HepG2 (cell line): ENCODE measurements around the gene HRH3. TPM values are rescaled to one million over a fixed set of nuclear protein-coding genes. Genes with fewer than 3 reads are reported as not detected.
A peak's percentile ranks its signal among the peaks of the same experiment; 100 is the strongest.

Experiments
- ADNP ChIP-seq: sonication (generic); formaldehyde crosslinking; IDR thresholded peaks from 2 replicates; pipeline ENCODE4 v1.4.0; 2020; ENCODE audit warnings: missing genetic modification reagents
- MIER2 ChIP-seq: IDR thresholded peaks from 2 replicates; pipeline ENCODE4 v1.6.1; 2016; ENCODE audit warnings: missing biosample characterization, missing genetic modification reagents
- NR2C2 ChIP-seq: sonication (generic); formaldehyde crosslinking; IDR thresholded peaks from 2 replicates; pipeline ENCODE4 v1.4.0; 2020; ENCODE audit warnings: missing genetic modification reagents, mild to moderate bottlenecking, moderate library complexity, borderline replicate concordance
- POLR2A ChIP-seq, 2 experiments: IDR thresholded peaks; 2 replicates each; pipeline ENCODE4 v1.6.1; 2011; ENCODE audit warnings: low read depth in 2 of 2, low read length in 2 of 2, mild to moderate bottlenecking in 1 of 2, moderate library complexity in 1 of 2; ENCODE audit not compliant: insufficient read depth in 1 of 2
- RFX1 ChIP-seq: fragments of 450-650 bp; IDR thresholded peaks from 2 replicates; pipeline ENCODE4 v1.6.1; 2017
- SETDB1 ChIP-seq: sonication (generic); formaldehyde crosslinking; IDR thresholded peaks from 2 replicates; pipeline ENCODE4 v1.5.1; 2020; ENCODE audit warnings: missing genetic modification reagents, mild to moderate bottlenecking, borderline replicate concordance
- SRSF1 ChIP-seq: fragments of 200-400 bp; formaldehyde crosslinking; optimal IDR thresholded peaks from 2 replicates; pipeline ENCODE3; 2017; ENCODE audit warnings: mild to moderate bottlenecking, low read depth, low read length, moderate library complexity
- SRSF9 ChIP-seq: fragments of 200-400 bp; formaldehyde crosslinking; IDR thresholded peaks from 2 replicates; pipeline ENCODE4 v1.6.1; 2018; ENCODE audit warnings: borderline replicate concordance, mild to moderate bottlenecking, low read depth, low read length; ENCODE audit not compliant: insufficient read depth, poor library complexity, severe bottlenecking
- TOE1 ChIP-seq: sonication (generic); formaldehyde crosslinking; IDR thresholded peaks from 2 replicates; pipeline ENCODE4 v1.4.0; 2020; ENCODE audit warnings: mild to moderate bottlenecking, missing genetic modification reagents
- ZBTB3 ChIP-seq: sonication (generic); formaldehyde crosslinking; IDR thresholded peaks from 2 replicates; pipeline ENCODE4 v1.4.0; 2020; ENCODE audit warnings: low read depth, mild to moderate bottlenecking, moderate library complexity, missing genetic modification reagents, borderline replicate concordance
- ZNF256 ChIP-seq: sonication (generic); formaldehyde crosslinking; conservative IDR thresholded peaks from 2 replicates; pipeline ENCODE4 v1.4.0; 2020; ENCODE audit warnings: missing genetic modification reagents
- ZNF546 ChIP-seq: sonication (generic); formaldehyde crosslinking; conservative IDR thresholded peaks from 2 replicates; pipeline ENCODE4 v1.8.1; 2023; ENCODE audit warnings: mild to moderate bottlenecking, missing genetic modification reagents
- ZNF780A ChIP-seq: sonication (generic); formaldehyde crosslinking; IDR thresholded peaks from 2 replicates; pipeline ENCODE4 v1.8.0; 2022; ENCODE audit warnings: mild to moderate bottlenecking, missing genetic modification reagents, moderate library complexity
- ZNF782 ChIP-seq: sonication (generic); formaldehyde crosslinking; IDR thresholded peaks from 2 replicates; pipeline ENCODE4 v1.4.0; 2020; ENCODE audit warnings: missing genetic modification reagents, mild to moderate bottlenecking, borderline replicate concordance
- polyA plus RNA-seq, 8 experiments: library from polyadenylated mRNA; depleted of rRNA in 3 of 8; stranded (reverse) in 7 of 8; unstranded in 1 of 8; fragments of >200 nt; fragmentation: Illumina TruSeq in 4 of 8; extraction: Trizol in 4 of 8; gene quantifications; 2 replicates each; pipeline versions ENCODE4 v1.2.1 to v1.2.3, GENCODE V29; 2011 to 2016; ENCODE audit warnings: low read depth in 4 of 8, missing spikeins in 1 of 8, mixed read lengths in 1 of 8; ENCODE audit not compliant: insufficient read depth in 1 of 8
- total RNA-seq, 5 experiments: library from RNA; depleted of rRNA; stranded (reverse); fragments of >200 nt; fragmentation: Illumina TruSeq; extraction: Trizol; gene quantifications; 2 replicates each; pipeline ENCODE4 v1.2.3, GENCODE V29; 2016; ENCODE audit warnings: low read depth in 1 of 5
- TF ChIP-seq, protein P1 (sequence below): sonication (generic); formaldehyde crosslinking; IDR thresholded peaks from 2 replicates; pipeline ENCODE4 v1.5.0; 2020; ENCODE audit warnings: missing genetic modification reagents
- TF ChIP-seq, protein P2 (sequence below): sonication (generic); formaldehyde crosslinking; IDR thresholded peaks from 2 replicates; pipeline ENCODE4 v1.4.0; 2020; ENCODE audit warnings: missing genetic modification reagents, mild to moderate bottlenecking, borderline replicate concordance
- TF ChIP-seq, protein P3 (sequence below): sonication (generic); formaldehyde crosslinking; conservative IDR thresholded peaks from 2 replicates; pipeline ENCODE4 v1.8.1; 2023; ENCODE audit warnings: missing genetic modification reagents
- TF ChIP-seq, protein P4 (sequence below): sonication (generic); formaldehyde crosslinking; IDR thresholded peaks from 2 replicates; pipeline ENCODE4 v1.8.1; 2023; ENCODE audit warnings: mild to moderate bottlenecking, missing genetic modification reagents
- TF ChIP-seq, protein P5 (sequence below), 2 experiments: sonication (generic) in 1 of 2; formaldehyde crosslinking in 1 of 2; IDR thresholded peaks; 2 replicates each; pipeline versions ENCODE4 v1.4.0 to v1.6.1; 2018 to 2020; ENCODE audit warnings: missing genetic modification reagents in 2 of 2, borderline replicate concordance in 1 of 2, low read depth in 1 of 2, mild to moderate bottlenecking in 1 of 2, missing biosample characterization in 1 of 2

The HRH3 gene
- total and polyA plus RNA-seq, 2 of the 13 experiments (the other 11 are each of a cell fraction or from before 2014, with no cell fraction given) = 0.18 TPM; not detected in 1

DNA sequence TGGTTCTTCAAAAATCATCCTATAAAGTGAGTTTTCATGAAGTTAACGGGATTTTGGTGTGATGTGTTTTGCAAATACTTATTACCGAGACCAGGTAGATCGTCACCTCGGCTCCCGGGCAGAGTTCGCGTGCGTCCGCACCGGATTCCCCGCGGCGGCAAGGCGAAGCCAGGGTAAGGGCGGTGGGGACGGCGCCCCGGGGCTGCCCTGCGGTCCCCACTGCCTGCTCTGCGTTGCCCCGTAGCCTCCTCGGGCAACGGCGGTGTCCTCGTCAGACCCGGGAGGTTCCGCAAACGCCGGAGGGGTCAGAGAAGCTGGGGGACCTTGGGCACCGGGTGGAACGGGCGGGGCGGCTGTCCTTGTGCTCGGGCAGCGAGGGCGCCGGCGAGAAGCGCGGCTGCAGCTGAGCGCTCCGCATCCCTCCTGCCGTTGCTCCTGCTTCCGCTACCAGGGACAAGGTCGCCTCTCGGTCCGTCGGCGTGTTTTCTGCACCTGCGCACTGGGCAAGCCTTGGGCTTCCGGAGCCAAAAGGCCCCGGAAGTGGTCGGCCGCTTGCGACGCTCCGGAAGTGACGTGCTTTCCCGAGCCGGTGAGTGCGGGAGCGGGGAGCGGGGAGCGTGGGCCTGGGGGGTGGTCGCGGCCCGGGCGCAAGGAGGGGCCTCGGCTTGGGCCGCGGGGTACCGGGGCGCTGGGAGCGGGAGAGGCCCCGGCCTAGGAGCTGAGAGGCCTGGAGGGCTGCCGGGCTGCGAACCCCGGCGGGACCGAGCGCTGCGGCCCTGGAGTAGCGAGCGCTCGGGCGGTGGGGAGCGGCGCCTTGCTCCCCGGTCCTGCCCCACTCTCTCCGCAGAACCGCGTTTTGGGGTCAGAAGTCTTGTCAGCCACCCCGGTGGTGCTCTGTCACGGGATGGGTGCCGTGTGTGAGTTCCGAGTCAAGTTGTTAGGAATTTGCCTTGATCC, 37.3 kb downstream of the HRH3 start, which contains the start of gene MTG2 (continued):
- TF ChIP-seq SETDB1 (CRISPR knock-in tag) = no peak
- TF ChIP-seq, protein P1, sequence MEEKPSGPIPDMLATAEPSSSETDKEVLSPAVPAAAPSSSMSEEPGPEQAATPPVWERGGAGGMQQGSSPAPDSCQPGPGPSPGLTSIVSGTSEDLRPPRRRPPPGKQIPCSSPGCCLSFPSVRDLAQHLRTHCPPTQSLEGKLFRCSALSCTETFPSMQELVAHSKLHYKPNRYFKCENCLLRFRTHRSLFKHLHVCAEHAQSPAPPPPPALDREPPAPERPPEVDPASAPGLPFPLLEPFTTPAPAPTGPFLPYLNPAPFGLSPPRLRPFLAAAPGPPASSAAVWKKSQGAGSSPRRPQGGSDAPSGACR (CRISPR knock-in tag) = peak; percentile 94; the same call in 1 of the 2 replicates
- no peak for TF ChIP-seq SRSF9
- no peak; the same call in 1 of the 2 replicates for TF ChIP-seq TOE1 (CRISPR knock-in tag)
- TF ChIP-seq POLR2A (IDR thresholded peaks at IDR 0.05; ENCODE audit: insufficient read depth in 1 of 2, low read depth in 2 of 2, low read length in 2 of 2) = peak; percentile 97 to 100
- TF ChIP-seq MIER2 = peak; percentile 83
- peak; percentile 97; the same call in 1 of the 2 replicates for TF ChIP-seq ZNF780A
- TF ChIP-seq, protein P2, sequence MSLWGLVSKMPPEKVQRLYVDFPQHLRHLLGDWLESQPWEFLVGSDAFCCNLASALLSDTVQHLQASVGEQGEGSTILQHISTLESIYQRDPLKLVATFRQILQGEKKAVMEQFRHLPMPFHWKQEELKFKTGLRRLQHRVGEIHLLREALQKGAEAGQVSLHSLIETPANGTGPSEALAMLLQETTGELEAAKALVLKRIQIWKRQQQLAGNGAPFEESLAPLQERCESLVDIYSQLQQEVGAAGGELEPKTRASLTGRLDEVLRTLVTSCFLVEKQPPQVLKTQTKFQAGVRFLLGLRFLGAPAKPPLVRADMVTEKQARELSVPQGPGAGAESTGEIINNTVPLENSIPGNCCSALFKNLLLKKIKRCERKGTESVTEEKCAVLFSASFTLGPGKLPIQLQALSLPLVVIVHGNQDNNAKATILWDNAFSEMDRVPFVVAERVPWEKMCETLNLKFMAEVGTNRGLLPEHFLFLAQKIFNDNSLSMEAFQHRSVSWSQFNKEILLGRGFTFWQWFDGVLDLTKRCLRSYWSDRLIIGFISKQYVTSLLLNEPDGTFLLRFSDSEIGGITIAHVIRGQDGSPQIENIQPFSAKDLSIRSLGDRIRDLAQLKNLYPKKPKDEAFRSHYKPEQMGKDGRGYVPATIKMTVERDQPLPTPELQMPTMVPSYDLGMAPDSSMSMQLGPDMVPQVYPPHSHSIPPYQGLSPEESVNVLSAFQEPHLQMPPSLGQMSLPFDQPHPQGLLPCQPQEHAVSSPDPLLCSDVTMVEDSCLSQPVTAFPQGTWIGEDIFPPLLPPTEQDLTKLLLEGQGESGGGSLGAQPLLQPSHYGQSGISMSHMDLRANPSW (CRISPR knock-in tag) = peak; percentile 81; the same call in 1 of the 2 replicates
- peak; percentile 54; the same call in 1 of the 2 replicates for TF ChIP-seq ZBTB3 (CRISPR knock-in tag)
- TF ChIP-seq ZNF256 (CRISPR knock-in tag) = peak; percentile 99
- TF ChIP-seq, protein P3, sequence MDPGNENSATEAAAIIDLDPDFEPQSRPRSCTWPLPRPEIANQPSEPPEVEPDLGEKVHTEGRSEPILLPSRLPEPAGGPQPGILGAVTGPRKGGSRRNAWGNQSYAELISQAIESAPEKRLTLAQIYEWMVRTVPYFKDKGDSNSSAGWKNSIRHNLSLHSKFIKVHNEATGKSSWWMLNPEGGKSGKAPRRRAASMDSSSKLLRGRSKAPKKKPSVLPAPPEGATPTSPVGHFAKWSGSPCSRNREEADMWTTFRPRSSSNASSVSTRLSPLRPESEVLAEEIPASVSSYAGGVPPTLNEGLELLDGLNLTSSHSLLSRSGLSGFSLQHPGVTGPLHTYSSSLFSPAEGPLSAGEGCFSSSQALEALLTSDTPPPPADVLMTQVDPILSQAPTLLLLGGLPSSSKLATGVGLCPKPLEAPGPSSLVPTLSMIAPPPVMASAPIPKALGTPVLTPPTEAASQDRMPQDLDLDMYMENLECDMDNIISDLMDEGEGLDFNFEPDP (CRISPR knock-in tag) = 0 out of 2 replicates have a peak, but pooled peaks have one; percentile 9
- TF ChIP-seq ZNF782 (CRISPR knock-in tag) = peak; percentile 99
- peak; percentile 97 for TF ChIP-seq SRSF1
- no peak for TF ChIP-seq RFX1
- peak; percentile 99 for TF ChIP-seq NR2C2 (CRISPR knock-in tag)
- 0 out of 2 replicates have a peak, but pooled peaks have one; percentile 45 for TF ChIP-seq ADNP (CRISPR knock-in tag)
- TF ChIP-seq, protein P4, sequence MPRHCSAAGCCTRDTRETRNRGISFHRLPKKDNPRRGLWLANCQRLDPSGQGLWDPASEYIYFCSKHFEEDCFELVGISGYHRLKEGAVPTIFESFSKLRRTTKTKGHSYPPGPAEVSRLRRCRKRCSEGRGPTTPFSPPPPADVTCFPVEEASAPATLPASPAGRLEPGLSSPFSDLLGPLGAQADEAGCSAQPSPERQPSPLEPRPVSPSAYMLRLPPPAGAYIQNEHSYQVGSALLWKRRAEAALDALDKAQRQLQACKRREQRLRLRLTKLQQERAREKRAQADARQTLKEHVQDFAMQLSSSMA = peak; percentile 97; the same call in 1 of the 2 replicates
- TF ChIP-seq, protein P5, sequence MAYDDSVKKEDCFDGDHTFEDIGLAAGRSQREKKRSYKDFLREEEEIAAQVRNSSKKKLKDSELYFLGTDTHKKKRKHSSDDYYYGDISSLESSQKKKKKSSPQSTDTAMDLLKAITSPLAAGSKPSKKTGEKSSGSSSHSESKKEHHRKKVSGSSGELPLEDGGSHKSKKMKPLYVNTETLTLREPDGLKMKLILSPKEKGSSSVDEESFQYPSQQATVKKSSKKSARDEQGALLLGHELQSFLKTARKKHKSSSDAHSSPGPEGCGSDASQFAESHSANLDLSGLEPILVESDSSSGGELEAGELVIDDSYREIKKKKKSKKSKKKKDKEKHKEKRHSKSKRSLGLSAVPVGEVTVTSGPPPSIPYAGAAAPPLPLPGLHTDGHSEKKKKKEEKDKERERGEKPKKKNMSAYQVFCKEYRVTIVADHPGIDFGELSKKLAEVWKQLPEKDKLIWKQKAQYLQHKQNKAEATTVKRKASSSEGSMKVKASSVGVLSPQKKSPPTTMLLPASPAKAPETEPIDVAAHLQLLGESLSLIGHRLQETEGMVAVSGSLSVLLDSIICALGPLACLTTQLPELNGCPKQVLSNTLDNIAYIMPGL (CRISPR knock-in tag; IDR thresholded peaks at IDR 0.05; ENCODE audit: borderline replicate concordance in 1 of 2, low read depth in 1 of 2) = peak; percentile 95 to 97
- TF ChIP-seq ZNF546 (CRISPR knock-in tag) = peak; percentile 88
